ENCODE measurements around the gene MTF1.

DNA sequence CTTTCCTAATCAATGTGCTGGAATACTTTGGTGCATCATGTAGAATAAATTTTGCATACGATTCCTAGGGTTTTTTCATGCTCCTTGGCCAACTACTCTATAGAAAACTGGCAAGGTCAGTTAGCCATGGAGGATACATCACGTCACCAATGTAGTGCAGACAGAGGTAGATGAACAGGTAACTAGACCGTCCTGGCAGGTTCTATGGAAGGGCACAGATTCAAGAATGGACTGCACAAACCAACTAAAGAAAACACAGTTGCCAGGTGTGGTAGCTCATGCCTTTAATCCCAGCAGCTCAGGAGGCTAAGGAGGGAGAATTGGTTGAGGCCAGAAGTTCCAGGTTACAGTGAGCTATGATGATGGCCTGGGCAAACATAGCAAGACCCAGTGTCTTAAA lies 9.9 kb downstream of the MTF1 start:
- no peak for TF ChIP-seq CTCF (IDR thresholded peaks at IDR 0.05)
- TF ChIP-seq POLR2A (IDR thresholded peaks at IDR 0.05) = no peak

Measured in prostate gland (tissue), 2 donors.